OCI-LY1 (cell line): ENCODE measurements around the gene TMIGD1.

Experiments used
- H2AFZ ChIP-seq: fragments of 200-600 bp; sonication (generic), shearing (Covaris generic); 2 replicates; pipeline ENCODE4 v1.6.0; 2014; ENCODE audit warnings: antibody characterized with exemption, mild to moderate bottlenecking, low read length
- H3F3A ChIP-seq: fragments of 200-600 bp; sonication (generic), shearing (Covaris generic); 2 replicates; pipeline ENCODE4 v1.6.0; 2014; ENCODE audit warnings: mild to moderate bottlenecking, antibody characterized with exemption, low read length, moderate library complexity; ENCODE audit not compliant: insufficient read depth
- H3K27ac ChIP-seq: fragments of 200-600 bp; sonication (generic); 2 replicates; pipeline ENCODE4 v1.5.1; 2014; ENCODE audit warnings: low read length, mixed run types, mild to moderate bottlenecking, low read depth; ENCODE audit not compliant: poor library complexity, severe bottlenecking
- H3K27me3 ChIP-seq: fragments of 200-600 bp; sonication (generic); 2 replicates; pipeline ENCODE4 v1.6.0; 2014; ENCODE audit warnings: antibody characterized with exemption, mild to moderate bottlenecking, low read length, moderate library complexity; ENCODE audit not compliant: insufficient read depth
- H3K36me3 ChIP-seq: fragments of 200-600 bp; sonication (generic); 2 replicates; pipeline ENCODE4 v1.6.1; 2014; ENCODE audit warnings: mild to moderate bottlenecking, antibody characterized with exemption, low read length, moderate library complexity, mixed read lengths; ENCODE audit not compliant: insufficient read depth
- H3K4me1 ChIP-seq: fragments of 200-600 bp; sonication (generic); 2 replicates; pipeline ENCODE4 v1.5.1; 2014; ENCODE audit warnings: mild to moderate bottlenecking, low read length, moderate library complexity; ENCODE audit not compliant: insufficient read depth, severe bottlenecking
- H3K4me2 ChIP-seq: fragments of 200-600 bp; sonication (generic), shearing (Covaris generic); 2 replicates; pipeline ENCODE4 v1.6.1; 2014; ENCODE audit warnings: low read length
- H3K4me3 ChIP-seq: fragments of 200-600 bp; sonication (generic); 2 replicates; pipeline ENCODE4 v1.5.1; 2014; ENCODE audit warnings: low read length, low read depth, mild to moderate bottlenecking, mixed read lengths; ENCODE audit not compliant: poor library complexity, severe bottlenecking
- H3K79me2 ChIP-seq: fragments of 200-600 bp; shearing (Covaris generic); 2 replicates; pipeline ENCODE4 v1.6.1; 2016; ENCODE audit warnings: mixed run types, low read length, mixed read lengths; ENCODE audit not compliant: insufficient read depth
- H3K9ac ChIP-seq: fragments of 200-600 bp; sonication (generic), shearing (Covaris generic); 2 replicates; pipeline ENCODE4 v1.6.1; 2014; ENCODE audit warnings: mild to moderate bottlenecking, low read length, mixed read lengths
- H3K9me2 ChIP-seq: fragments of 200-600 bp; sonication (generic), shearing (Covaris generic); 2 replicates; pipeline ENCODE4 v1.6.1; 2014; ENCODE audit warnings: low read depth, mild to moderate bottlenecking, low read length, mixed read lengths
- H3K9me3 ChIP-seq: fragments of 200-600 bp; shearing (Covaris generic); 2 replicates; pipeline ENCODE4 v1.6.1; 2014; ENCODE audit warnings: low read length, mixed read lengths
- H4K20me1 ChIP-seq: fragments of 200-600 bp; sonication (generic), shearing (Covaris generic); 2 replicates; pipeline ENCODE4 v1.6.0; 2016; ENCODE audit warnings: mild to moderate bottlenecking, low read length; ENCODE audit not compliant: insufficient read depth
- EZH2 ChIP-seq: fragments of 200-600 bp; sonication (generic), shearing (Covaris generic); IDR thresholded peaks from 2 replicates; pipeline ENCODE4 v1.8.0; 2017; ENCODE audit warnings: borderline replicate concordance, mixed run types, mild to moderate bottlenecking, antibody characterized with exemption, low read length, moderate library complexity, mixed read lengths
- TF ChIP-seq, protein P1 (sequence below): fragments of 200-600 bp; sonication (generic), shearing (Covaris generic); IDR thresholded peaks from 2 replicates; pipeline ENCODE4 v1.5.1; 2017; ENCODE audit warnings: mild to moderate bottlenecking, antibody characterized with exemption, low read length, moderate library complexity, mixed read lengths

Gene TMIGD1

DNA sequence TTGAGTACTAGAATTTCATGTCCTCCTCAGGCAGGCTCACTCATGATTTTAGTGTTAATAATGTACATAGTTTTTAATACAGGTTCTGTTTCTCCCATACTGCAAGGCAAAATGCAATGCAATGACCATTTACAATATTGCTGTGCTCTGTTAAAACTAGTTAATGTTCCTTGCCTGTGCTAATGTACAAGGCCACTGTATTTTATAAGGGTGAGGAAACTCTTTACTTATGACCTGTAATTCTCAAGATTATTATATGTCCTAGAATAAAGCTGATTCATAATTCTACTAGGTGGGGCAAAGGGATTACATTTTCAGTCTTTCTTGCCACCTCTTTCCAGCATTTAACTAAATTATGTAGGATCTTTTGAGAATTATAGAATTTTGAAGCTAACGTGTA is 19.4 kb downstream of the TMIGD1 start:
- no peaks in the 10 kb centered on the region for H4K20me1 ChIP-seq
- no peaks in the 10 kb centered on the region for H3K9me3 ChIP-seq
- H3K36me3 ChIP-seq = no peaks in the 10 kb centered on the region
- no peak overlapping the region for H2AFZ ChIP-seq
- H3K9ac ChIP-seq = no peak overlapping the region
- H3K79me2 ChIP-seq = no peaks in the 10 kb centered on the region
- no peak for TF ChIP-seq EZH2
- TF ChIP-seq, protein P1, sequence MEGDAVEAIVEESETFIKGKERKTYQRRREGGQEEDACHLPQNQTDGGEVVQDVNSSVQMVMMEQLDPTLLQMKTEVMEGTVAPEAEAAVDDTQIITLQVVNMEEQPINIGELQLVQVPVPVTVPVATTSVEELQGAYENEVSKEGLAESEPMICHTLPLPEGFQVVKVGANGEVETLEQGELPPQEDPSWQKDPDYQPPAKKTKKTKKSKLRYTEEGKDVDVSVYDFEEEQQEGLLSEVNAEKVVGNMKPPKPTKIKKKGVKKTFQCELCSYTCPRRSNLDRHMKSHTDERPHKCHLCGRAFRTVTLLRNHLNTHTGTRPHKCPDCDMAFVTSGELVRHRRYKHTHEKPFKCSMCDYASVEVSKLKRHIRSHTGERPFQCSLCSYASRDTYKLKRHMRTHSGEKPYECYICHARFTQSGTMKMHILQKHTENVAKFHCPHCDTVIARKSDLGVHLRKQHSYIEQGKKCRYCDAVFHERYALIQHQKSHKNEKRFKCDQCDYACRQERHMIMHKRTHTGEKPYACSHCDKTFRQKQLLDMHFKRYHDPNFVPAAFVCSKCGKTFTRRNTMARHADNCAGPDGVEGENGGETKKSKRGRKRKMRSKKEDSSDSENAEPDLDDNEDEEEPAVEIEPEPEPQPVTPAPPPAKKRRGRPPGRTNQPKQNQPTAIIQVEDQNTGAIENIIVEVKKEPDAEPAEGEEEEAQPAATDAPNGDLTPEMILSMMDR = no peak
- H3F3A ChIP-seq = no peaks in the 10 kb centered on the region
- peak overlapping the region; percentile 3 for H3K27ac ChIP-seq
- H3K27me3 ChIP-seq = no peaks in the 10 kb centered on the region
- no peaks in the 10 kb centered on the region for H3K9me2 ChIP-seq
- H3K4me2 ChIP-seq = no peak overlapping the region
- peaks cover 38% of the 10 kb centered on the region for H3K4me1 ChIP-seq
- H3K4me3 ChIP-seq = no peak overlapping the region

DNA sequence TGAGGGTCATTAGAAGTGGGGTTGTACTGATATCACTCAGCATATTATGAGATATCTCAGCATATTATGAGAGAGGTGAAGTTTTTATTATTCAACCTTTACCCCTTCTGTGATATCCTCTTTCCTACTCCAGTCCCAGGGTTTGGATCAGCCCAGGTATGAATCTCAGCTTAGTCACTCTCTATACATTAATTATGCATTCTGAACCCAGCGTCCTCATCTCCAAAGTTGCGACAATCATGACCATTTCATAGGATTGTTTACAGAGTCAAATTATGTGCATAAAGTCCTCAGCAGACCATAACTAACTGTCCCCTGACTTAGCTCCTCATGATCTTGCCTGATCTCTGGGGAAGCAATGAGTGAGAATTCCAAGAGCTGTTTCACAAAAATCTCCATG is 21.6 kb downstream of the TMIGD1 start:
- H3K9me2 ChIP-seq = no peaks in the 10 kb centered on the region
- no peaks in the 10 kb centered on the region for H4K20me1 ChIP-seq
- no peaks in the 10 kb centered on the region for H3F3A ChIP-seq
- no peak overlapping the region for H3K9ac ChIP-seq
- H3K36me3 ChIP-seq = no peaks in the 10 kb centered on the region
- no peak for TF ChIP-seq EZH2
- TF ChIP-seq, protein P1 = no peak
- no peak overlapping the region for H3K4me3 ChIP-seq
- peaks cover 23% of the 10 kb centered on the region for H3K4me1 ChIP-seq
- no peaks in the 10 kb centered on the region for H3K27me3 ChIP-seq
- no peaks in the 10 kb centered on the region for H3K79me2 ChIP-seq
- H2AFZ ChIP-seq = no peak overlapping the region
- H3K27ac ChIP-seq = no peak overlapping the region
- no peak overlapping the region for H3K4me2 ChIP-seq
- no peaks in the 10 kb centered on the region for H3K9me3 ChIP-seq

DNA sequence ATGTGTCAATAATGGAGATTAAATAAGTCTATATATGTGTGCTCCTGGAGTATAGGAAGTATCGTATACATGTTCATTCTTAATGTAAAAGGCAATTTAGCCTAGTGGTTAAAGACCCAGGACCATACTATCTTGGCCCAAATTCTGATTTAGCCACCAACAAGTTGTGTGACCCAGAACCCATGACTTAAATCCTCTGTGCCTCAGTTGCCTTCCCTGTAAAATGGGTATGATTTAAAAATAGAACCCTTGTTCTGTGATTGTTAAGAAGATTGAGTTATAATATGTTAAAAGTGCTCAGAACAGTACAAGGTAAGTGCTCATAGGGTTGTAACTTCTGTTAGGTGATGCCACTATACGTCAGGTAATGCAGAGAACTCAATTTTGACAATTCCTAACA is 23.3 kb downstream of the TMIGD1 start:
- H3K9me2 ChIP-seq = no peaks in the 10 kb centered on the region
- H3K27ac ChIP-seq = no peak overlapping the region
- no peak overlapping the region for H3K9ac ChIP-seq
- H3F3A ChIP-seq = no peaks in the 10 kb centered on the region
- no peak for TF ChIP-seq EZH2
- TF ChIP-seq, protein P1 = no peak
- no peaks in the 10 kb centered on the region for H3K79me2 ChIP-seq
- H3K9me3 ChIP-seq = no peaks in the 10 kb centered on the region
- H3K4me1 ChIP-seq = peaks cover 9% of the 10 kb centered on the region
- no peaks in the 10 kb centered on the region for H3K27me3 ChIP-seq
- H3K36me3 ChIP-seq = no peaks in the 10 kb centered on the region
- no peak overlapping the region for H3K4me2 ChIP-seq
- H2AFZ ChIP-seq = no peak overlapping the region
- no peak overlapping the region for H3K4me3 ChIP-seq
- H4K20me1 ChIP-seq = no peaks in the 10 kb centered on the region
